Measurements from ENCODE around the gene MBD3.

MBD3 gene

GRCh38 chr19:1619094-1619439 lies 26.4 kb upstream of the MBD3 start:
- DNase-seq (ENCODE audit: low spot score) = no peak

DNA sequence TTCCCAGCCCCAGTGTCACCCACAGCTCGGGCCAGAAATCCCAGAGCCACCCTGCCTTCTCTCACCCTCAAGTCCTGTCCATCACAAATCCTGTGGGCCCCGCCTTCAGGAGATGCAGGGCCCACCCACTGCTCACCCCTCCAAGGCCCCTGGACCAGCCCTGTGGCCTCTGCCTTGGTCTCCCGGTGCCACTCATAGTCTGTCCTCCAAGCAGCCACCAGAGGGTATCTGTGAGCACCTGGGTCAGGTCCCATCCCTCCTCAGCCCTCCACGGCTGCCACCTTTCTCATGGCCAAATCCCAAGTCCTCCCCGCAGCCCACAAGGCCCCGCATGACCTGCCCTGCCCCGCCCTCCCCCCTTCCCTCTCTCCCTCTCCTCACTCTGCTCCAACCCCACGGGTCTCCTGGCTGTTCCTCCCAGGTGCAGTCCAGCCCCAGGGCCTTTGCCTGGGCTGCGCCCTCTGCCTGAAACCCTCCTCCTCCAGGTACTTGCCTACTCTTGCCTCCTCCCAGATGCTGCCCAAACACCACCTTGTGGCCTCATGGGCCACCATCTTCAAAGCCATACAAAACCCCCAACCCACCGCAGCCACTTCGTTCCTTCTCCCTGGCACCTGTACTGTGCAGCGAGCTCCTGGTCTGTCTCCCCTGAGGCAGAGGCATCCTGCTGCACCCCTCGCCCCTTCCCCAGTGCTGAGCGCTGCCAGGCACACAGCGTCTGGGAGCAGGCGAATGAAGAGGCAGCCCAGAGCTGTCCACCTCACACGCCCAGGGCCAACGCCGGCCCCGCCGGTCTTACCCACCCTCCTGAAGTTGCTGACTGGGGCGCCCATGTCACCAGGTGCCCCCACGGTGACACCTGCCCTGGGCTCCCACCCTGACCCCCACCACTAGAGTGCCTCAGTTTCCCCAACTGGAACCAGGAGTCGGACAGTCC lies 25.8 kb upstream of the MBD3 start:
- no peak for DNase-seq (ENCODE audit: low spot score)

GRCh38 chr19:1616875-1617274 lies 24.2 kb upstream of the MBD3 start:
- no peak for DNase-seq (ENCODE audit: low spot score)

GRCh38 chr19:1616396-1616795 lies 23.7 kb upstream of the MBD3 start:
- no peak for DNase-seq (ENCODE audit: low spot score)

DNA sequence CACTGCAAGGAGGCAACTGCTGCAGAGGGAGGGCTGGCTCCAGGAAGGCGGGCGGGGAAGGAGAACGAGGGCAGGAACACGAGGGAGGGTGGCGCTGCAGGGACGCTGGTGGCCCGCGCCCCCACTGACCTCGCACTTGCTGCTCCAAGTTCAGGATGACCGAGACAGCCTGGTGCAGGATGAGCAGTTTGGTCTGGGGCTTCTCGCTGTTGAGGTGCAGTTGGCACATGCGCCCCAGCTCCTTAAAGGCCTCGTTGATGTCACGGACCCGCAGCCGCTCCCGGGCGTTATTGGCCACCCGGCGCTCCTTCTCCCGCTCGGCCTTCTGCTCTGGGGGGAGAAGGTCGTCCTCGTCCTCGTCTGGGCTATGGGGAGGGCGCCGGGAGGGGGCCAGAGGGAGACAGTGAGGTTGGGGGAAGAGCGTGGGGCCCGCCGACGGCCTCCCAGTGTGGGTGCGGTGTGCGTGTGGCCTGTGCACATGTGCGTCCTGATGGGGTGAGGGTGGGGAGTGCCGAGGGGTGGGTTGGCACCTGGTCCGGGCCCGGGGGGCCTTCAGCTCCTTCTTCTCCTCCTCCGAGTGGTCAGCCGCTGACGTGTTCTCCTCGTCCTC lies 22.6 kb upstream of the MBD3 start:
- no peak for DNase-seq (ENCODE audit: low spot score)

GRCh38 chr19:1613808-1614570 lies 21.3 kb upstream of the MBD3 start:
- no peak for DNase-seq (ENCODE audit: low spot score)

GRCh38 chr19:1613146-1613545 lies 20.5 kb upstream of the MBD3 start:
- no peak for DNase-seq (ENCODE audit: low spot score)

DNA sequence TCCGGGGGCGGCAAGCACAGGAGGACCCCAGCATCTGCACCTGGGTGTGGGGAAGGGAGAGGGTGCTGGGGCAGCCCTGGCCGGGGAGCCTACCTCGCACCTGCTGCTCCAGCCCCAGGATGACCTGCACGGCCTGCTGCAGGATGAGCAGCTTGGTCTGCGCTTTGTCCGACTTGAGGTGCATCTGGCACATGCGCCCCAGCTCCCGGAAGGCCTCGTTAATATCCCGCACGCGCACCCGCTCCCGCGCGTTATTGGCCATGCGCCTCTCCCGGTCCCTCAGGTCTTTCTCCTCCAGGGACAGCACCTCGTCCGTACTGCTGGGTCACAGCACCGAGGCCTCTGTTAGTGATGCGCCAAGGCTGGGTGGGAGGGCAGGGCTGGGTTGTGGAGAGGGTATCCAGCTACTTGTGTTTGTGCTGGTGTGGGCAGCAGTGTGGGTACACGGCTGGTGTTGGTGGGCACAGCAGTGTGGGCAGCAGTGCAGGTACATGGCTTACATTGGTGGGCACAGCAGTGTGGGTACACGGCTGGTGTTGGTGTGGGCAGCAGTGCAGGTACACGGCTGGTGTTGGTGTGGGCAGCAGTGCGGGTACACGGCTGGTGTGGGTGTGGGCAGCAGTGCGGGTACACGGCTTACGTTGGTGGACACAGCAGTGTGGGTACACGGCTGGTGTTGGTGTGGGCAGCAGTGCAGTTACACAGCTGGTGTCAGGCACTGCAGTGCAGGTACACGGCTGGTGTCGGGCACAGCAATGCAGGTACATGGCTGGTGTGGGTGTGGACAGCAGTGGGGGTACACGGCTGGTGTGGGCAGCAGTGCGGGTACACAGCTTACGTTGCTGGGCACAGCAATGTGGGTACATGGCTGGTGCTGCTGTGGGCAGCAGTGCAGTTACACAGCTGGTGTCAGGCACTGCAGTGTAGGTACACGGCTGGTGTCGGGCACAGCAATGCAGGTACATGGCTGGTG lies 19.7 kb upstream of the MBD3 start:
- DNase-seq (ENCODE audit: low spot score) = no peak

DNA sequence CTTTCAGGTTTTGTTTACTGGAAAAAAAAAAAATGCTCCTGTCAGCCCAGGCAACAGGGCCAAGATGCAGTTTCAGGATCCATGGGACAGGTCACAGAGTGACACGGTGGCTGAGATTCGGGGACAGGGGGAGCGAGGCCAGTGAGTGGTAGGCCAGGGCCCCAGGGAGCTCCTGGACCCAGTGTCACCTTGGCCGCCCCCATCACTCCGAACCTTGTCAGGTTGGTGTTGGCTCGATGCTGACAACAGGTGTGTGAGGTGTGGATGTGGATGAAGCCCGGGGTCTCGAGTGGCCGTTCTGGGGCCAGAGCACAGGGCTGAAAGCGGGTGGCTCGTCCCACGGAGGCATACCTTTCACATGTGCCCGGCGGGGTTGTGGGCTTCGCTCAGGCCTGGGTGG lies 18.7 kb upstream of the MBD3 start:
- no peak for DNase-seq (ENCODE audit: low spot score)

DNA sequence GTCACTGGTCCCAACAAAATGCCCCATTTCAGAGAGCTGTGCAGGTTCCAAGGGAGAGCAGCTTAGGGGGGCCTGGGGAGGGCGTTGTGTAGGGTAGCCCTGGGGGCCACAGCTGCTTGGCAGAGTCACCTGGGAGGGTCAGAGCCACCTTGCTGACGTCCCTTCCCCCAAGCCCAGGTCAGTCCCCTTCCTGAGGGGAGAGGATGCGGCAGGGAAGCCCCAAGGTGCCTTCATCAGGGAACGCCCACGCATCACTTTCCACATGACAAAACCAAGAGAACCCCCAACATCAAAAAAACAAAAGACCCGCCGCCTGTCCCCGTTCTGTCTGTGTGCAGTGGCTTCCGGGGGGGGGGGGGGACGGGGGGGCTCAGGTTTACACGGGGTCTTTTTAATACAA lies 17.9 kb upstream of the MBD3 start:
- no peak for DNase-seq (ENCODE audit: low spot score)

DNA sequence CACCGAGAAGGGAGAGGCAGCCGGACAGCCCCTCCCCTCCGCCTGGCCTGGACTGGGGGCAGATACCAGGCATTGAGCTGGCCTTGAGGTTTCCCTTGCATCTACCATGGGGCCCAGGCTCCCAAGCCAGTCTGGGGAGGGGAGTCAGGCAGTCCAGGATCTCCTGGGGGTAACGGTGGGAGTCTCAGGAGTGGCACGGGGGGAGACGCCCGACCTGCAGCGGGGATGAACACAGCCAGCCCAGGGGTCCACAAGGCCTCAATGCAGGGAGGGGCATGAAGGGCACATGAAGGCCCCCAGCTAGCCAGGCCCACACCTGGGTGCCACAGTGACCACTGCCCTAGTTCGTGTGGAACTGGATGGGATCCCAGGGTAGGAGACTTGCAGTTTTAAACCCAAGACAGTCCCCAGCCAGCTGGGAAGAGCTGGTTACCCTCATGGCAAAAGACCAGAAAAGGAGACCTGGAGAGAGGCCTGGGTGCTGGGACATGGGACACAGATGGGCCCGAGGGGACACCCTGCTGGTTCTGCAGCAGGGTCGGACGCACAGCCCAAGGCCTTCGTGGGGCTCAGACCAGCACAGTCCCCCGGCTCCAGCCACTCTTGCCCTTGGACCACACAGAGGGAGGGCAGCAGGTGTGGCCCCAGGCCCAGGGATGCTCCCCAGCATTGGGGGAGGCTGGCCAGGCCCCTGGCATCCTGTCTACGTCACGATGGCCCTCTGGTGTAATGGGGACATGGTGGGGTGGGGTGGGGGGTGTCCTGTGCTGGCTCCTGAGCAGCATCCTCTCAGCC lies 17.2 kb upstream of the MBD3 start:
- no peak for DNase-seq (ENCODE audit: low spot score)

- no peak for DNase-seq (ENCODE audit: low spot score)
Observed at GRCh38 chr19:1609103-1609396, 16.4 kb upstream of the MBD3 start.

GRCh38 chr19:1608359-1609102 lies 15.9 kb upstream of the MBD3 start:
- DNase-seq (ENCODE audit: low spot score) = no peak

GRCh38 chr19:1606138-1606651 lies 13.5 kb upstream of the MBD3 start:
- no peak for DNase-seq (ENCODE audit: low spot score)

GRCh38 chr19:1605236-1606137 lies 12.8 kb upstream of the MBD3 start, which contains the start of gene UQCR11:
UQCR11 (minus strand) TSS chr19:1605462; CDS start chr19:1605409, 53 bp downstream.
- peak; percentile 97 for DNase-seq (ENCODE audit: low spot score)

GRCh38 chr19:1602091-1602707 lies 9.5 kb upstream of the MBD3 start:
- no peak for DNase-seq (ENCODE audit: low spot score)

DNA sequence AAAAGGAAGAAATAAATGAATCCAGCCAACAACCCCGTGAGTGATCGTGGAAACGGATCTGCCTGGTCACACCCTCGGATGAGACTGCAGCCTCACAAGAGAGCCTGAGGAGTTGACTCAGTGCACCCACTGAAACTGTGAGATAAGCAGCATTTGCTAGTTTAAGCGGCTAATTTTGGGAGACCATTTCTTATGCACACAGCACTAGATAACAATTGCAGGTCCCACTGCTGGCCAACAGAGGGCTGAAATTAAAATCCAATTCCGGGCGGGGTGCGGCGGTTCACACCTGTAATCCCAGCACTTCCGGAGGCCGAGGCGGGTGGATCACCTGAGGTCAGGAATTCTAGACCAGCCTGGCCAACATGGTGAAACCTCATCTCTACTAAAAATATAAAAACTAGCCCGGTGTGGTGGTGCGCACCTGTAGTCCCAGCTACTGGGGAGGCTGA lies 9.0 kb upstream of the MBD3 start:
- DNase-seq (ENCODE audit: low spot score) = no peak

- no peak for DNase-seq (ENCODE audit: low spot score)
Observed at GRCh38 chr19:1599460-1599846, 6.8 kb upstream of the MBD3 start.

Measured in left forelimb (tissue), 1 donor.